ENCODE measurements around the gene ERCC3.

DNA sequence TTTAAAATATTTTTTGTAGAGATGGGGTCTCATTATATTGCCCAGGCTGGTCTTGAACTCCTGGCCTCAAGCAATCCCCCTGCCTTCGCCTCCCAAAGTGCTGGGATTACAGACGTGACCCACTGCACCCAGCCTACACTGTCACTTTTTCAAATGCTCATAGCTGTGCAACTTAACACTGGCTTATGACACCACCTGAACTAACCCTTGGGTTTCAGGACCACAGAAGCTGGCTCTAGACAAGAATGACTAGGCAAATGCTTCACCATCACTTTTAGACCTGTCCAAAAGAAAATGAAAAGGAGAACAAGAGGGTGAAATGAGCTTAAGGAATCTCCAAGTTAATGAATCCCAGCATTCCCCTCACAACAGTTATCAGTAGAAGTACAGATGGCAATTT lies 13.3 kb downstream of the ERCC3 start:
- TF ChIP-seq, protein P1, sequence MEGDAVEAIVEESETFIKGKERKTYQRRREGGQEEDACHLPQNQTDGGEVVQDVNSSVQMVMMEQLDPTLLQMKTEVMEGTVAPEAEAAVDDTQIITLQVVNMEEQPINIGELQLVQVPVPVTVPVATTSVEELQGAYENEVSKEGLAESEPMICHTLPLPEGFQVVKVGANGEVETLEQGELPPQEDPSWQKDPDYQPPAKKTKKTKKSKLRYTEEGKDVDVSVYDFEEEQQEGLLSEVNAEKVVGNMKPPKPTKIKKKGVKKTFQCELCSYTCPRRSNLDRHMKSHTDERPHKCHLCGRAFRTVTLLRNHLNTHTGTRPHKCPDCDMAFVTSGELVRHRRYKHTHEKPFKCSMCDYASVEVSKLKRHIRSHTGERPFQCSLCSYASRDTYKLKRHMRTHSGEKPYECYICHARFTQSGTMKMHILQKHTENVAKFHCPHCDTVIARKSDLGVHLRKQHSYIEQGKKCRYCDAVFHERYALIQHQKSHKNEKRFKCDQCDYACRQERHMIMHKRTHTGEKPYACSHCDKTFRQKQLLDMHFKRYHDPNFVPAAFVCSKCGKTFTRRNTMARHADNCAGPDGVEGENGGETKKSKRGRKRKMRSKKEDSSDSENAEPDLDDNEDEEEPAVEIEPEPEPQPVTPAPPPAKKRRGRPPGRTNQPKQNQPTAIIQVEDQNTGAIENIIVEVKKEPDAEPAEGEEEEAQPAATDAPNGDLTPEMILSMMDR (IDR thresholded peaks at IDR 0.05): no peak
- no peak for TF ChIP-seq ZFX (IDR thresholded peaks at IDR 0.05; ENCODE audit: borderline replicate concordance)

Measured in 22Rv1 (cell line).